Measurements from ENCODE around the gene SLC51B. TPM values are rescaled to one million over a fixed set of nuclear protein-coding genes. Genes with fewer than 3 reads are reported as not detected.
"Not testable (repeated sequence)": the region's sequence is repeated elsewhere in the genome, so short reads cannot be mapped to it uniquely, and the experiment has no call there.

SLC51B gene
- total RNA-seq, 1 experiment from 2014 or later, result not detected

DNA sequence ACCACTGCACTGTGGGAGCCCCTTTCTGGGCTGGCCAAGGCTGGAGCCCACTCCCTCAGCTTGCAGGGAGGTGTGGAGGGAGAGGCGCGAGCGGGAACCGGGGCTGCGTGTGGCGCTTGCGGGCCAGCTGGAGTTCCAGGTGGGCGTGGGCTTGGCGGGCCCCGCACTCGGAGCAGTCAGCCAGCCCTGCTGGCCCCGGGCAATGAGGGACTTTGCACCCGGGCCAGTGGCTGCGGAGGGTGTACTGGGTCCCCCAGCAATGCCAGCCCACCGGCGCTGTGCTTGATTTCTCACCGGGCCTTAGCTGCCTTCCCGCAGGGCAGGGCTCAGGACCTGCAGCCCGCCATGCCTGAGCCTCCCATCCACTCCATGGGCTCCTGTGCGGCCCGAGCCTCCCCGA lies 29.8 kb downstream of the SLC51B start:
- CTCF ChIA-PET; H3K4me1 ChIP-seq (ENCODE audit: control insufficient read depth in 1 of 2, insufficient read depth in 2 of 2, low read length in 2 of 2); DNase-seq (ENCODE audit: low read depth, low spot score); ATAC-seq; intact Hi-C loops (cut with micrococcal nuclease); H2AFZ ChIP-seq (ENCODE audit: low read depth, low read length, poor library complexity, severe bottlenecking); H3K9me2 ChIP-seq (ENCODE audit: insufficient read depth); H3K36me3 ChIP-seq (ENCODE audit: control insufficient read depth in 1 of 2, insufficient read depth in 2 of 2, low read length in 2 of 2); H3K9ac ChIP-seq (ENCODE audit: low read length); H3K4me3 ChIP-seq (replicated peaks in 1 of 2; ENCODE audit: low read depth in 1 of 2, low read length in 2 of 2); H3K27ac ChIP-seq (ENCODE audit: low read depth, low read length); RAD21 ChIA-PET (ENCODE audit: low non-redundant PET in 1 of 2, low total read pairs in 2 of 2, uncharacterized antibody in 2 of 2, unreplicated experiment in 2 of 2); H3K9me3 ChIP-seq (ENCODE audit: control insufficient read depth in 1 of 2, insufficient read depth in 1 of 2, low read depth in 1 of 2, low read length in 2 of 2); H4K20me1 ChIP-seq (ENCODE audit: insufficient read depth); H3K27me3 ChIP-seq (ENCODE audit: insufficient read depth, low read length); H3K79me2 ChIP-seq (ENCODE audit: insufficient read depth, low read length); H3K4me2 ChIP-seq (ENCODE audit: low read length); BruUV-seq (replicated peaks); POLR2A ChIA-PET: not testable (repeated sequence)

DNA sequence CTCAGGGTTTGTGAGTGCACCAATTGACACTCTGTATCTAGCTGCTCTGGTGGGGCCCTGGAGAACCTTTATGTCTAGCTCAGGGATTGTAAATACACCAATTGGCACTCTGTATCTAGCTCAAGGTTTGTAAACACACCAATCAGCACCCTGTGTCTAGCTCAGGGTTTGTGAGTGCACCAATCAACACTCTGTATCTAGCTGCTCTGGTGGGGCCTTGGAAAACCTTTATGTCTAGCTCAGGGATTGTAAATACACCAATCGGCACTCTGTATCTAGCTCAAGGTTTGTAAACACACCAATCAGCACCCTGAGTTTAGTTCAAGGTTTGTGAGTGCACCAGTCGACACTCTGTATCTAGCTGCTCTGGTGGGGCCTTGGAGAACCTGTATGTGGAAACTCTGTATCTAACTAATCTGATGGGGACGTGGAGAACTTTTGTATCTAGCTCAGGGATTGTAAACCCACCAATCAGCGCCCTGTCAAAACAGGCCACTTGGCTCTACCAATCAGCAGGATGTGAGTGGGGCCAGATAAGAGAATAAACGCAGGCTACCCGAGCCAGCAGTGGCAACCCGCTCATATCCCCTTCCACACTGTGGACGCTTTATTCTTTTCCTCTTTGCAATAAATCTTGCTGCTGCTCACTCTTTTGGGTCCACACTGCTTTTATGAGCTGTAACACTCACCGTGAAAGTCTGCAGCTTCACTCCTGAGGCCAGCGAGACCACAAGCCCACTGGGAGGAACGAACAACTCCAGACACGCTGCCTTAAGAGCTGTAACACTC lies 30.6 kb downstream of the SLC51B start:
- intact Hi-C loops (cut with micrococcal nuclease); RAD21 ChIA-PET (ENCODE audit: low non-redundant PET in 1 of 2, low total read pairs in 2 of 2, uncharacterized antibody in 2 of 2, unreplicated experiment in 2 of 2); H3K4me3 ChIP-seq (replicated peaks in 1 of 2; ENCODE audit: low read depth in 1 of 2, low read length in 2 of 2); H3K27ac ChIP-seq (ENCODE audit: low read depth, low read length); H3K9me2 ChIP-seq (ENCODE audit: insufficient read depth); H3K4me1 ChIP-seq (ENCODE audit: control insufficient read depth in 1 of 2, insufficient read depth in 2 of 2, low read length in 2 of 2); H3K9ac ChIP-seq (ENCODE audit: low read length); H3K27me3 ChIP-seq (ENCODE audit: insufficient read depth, low read length); BruUV-seq (replicated peaks); H3K9me3 ChIP-seq (ENCODE audit: control insufficient read depth in 1 of 2, insufficient read depth in 1 of 2, low read depth in 1 of 2, low read length in 2 of 2); H3K79me2 ChIP-seq (ENCODE audit: insufficient read depth, low read length); H2AFZ ChIP-seq (ENCODE audit: low read depth, low read length, poor library complexity, severe bottlenecking); H4K20me1 ChIP-seq (ENCODE audit: insufficient read depth); DNase-seq (ENCODE audit: low read depth, low spot score); H3K4me2 ChIP-seq (ENCODE audit: low read length); H3K36me3 ChIP-seq (ENCODE audit: control insufficient read depth in 1 of 2, insufficient read depth in 2 of 2, low read length in 2 of 2); CTCF ChIA-PET; POLR2A ChIA-PET; ATAC-seq: not testable (repeated sequence)

Data from HCT116 (cell line).